Measurements from ENCODE around the gene MPG.
"Not testable (repeated sequence)": the region's sequence is repeated elsewhere in the genome, so short reads cannot be mapped to it uniquely, and the experiment has no call there.

MPG gene

DNA sequence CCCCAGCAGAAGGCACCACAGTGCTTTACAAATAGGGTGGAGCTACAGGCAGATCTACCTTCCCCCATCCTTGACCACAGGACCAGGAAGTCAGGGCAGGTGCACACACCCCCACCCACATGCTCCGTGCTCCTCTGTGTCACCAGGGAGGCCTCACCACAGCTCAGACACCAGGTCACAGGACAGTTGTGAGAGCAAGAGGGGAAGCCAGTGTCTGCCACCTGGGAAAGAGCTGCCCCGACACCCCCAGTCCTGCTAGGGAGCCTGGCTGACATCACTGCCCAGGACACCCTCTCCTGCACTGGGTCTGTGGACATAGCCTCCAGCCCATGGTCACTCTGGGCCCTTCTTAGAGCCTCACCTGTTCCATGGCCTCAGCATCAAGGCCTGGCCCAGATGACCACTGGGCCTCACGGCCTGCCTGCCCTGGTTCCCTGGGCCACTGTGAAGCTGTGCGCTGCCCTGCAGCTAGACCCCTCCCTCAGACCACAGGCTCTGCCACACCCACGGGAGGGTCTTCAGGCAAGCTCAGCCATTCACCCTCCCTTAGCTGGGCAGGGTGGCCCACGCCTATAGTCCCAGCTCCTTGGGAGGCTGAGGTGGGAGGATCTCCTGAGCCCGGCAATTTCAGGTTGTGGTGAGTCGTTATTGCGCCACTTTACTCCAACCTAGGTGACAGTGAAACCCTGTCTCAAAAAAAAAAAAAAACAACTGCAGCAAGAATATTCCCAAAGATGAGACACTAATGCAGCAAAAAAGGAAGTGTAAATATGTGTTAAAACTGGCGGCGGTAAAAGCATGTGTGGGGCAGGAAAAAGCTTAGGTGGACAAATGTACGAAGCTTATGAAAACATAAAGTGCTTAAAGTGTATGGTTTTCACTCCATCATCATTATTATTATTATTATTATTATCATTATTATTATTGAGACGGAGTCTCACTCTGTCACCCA is 38.8 kb upstream of the MPG start:
- Histone ChIP-seq H3K36me3 (ENCODE audit: control insufficient read depth, insufficient read depth, low read length) (peaks cover 47% of the 10 kb centered on the region), H3K27ac (ENCODE audit: low read depth, low read length) (no peak overlapping the region), H3K4me3 (ENCODE audit: low read depth, low read length) (no peak overlapping the region), H3K9ac (ENCODE audit: low read depth, low read length) (no peak overlapping the region), H3K9me3 (ENCODE audit: control insufficient read depth, insufficient read depth, low read length) (0 out of 2 replicates have a peak, but pooled peaks cover 3% of the 10 kb centered on the region), H3K27me3 (ENCODE audit: control insufficient read depth, insufficient read depth, low read length) (no peaks in the 10 kb centered on the region), H3K4me1 (ENCODE audit: control insufficient read depth, insufficient read depth, low read length) (no peaks in the 10 kb centered on the region)

GRCh38 chr16:41439-42068 is 36.5 kb upstream of the MPG start:
- Histone ChIP-seq H3K9me3 (ENCODE audit: control insufficient read depth, insufficient read depth, low read length) (0 out of 2 replicates have a peak, but pooled peaks cover 3% of the 10 kb centered on the region), H3K36me3 (ENCODE audit: control insufficient read depth, insufficient read depth, low read length) (peaks cover 67% of the 10 kb centered on the region), H3K27ac (ENCODE audit: low read depth, low read length) (no peak overlapping the region), H3K9ac (ENCODE audit: low read depth, low read length) (no peak overlapping the region), H3K4me3 (ENCODE audit: low read depth, low read length) (no peak overlapping the region), H3K4me1 (ENCODE audit: control insufficient read depth, insufficient read depth, low read length) (no peaks in the 10 kb centered on the region), H3K27me3 (ENCODE audit: control insufficient read depth, insufficient read depth, low read length) (no peaks in the 10 kb centered on the region)

DNA sequence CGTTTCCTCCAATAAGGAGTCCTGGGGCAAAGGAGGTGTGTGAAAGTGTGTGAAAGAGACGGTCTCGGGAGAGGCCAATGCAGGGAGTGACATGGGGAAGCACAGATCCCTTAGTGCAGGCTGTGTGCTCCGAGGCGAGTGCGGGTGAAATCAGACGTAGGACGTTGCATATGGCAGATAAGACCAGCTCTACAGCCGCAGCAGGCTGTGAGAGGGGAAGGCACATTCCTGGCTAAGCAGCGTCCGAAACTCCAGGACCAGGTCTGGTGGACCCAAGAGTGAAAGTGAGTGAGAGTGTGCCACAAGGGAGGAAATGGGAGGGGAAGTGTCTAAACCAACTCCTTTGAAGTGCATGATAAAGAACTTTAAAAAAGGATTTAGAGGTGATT is 36.0 kb upstream of the MPG start:
- Histone ChIP-seq H3K4me3 (ENCODE audit: low read depth, low read length) (no peak overlapping the region), H3K9me3 (ENCODE audit: control insufficient read depth, insufficient read depth, low read length) (0 out of 2 replicates have a peak, but pooled peaks cover 3% of the 10 kb centered on the region), H3K4me1 (ENCODE audit: control insufficient read depth, insufficient read depth, low read length) (no peaks in the 10 kb centered on the region), H3K27ac (ENCODE audit: low read depth, low read length) (no peak overlapping the region), H3K27me3 (ENCODE audit: control insufficient read depth, insufficient read depth, low read length) (no peaks in the 10 kb centered on the region), H3K36me3 (ENCODE audit: control insufficient read depth, insufficient read depth, low read length) (peaks cover 72% of the 10 kb centered on the region), H3K9ac (ENCODE audit: low read depth, low read length) (no peak overlapping the region)

- H3K4me3 ChIP-seq (ENCODE audit: low read depth, low read length) = no peak overlapping the region
These were observed 35.3 kb upstream of the MPG start for GRCh38 chr16:42691-43090.

GRCh38 chr16:43294-43693 is 34.7 kb upstream of the MPG start:
- no peak overlapping the region for H3K27ac ChIP-seq (ENCODE audit: low read depth, low read length)
- no peaks in the 10 kb centered on the region for H3K27me3 ChIP-seq (ENCODE audit: control insufficient read depth, insufficient read depth, low read length)
- H3K9ac ChIP-seq (ENCODE audit: low read depth, low read length) = no peak overlapping the region
- H3K4me3 ChIP-seq (ENCODE audit: low read depth, low read length) = no peak overlapping the region
- H3K4me1 ChIP-seq (ENCODE audit: control insufficient read depth, insufficient read depth, low read length) = no peaks in the 10 kb centered on the region
- peaks cover 76% of the 10 kb centered on the region for H3K36me3 ChIP-seq (ENCODE audit: control insufficient read depth, insufficient read depth, low read length)
- 0 out of 2 replicates have a peak, but pooled peaks cover 3% of the 10 kb centered on the region for H3K9me3 ChIP-seq (ENCODE audit: control insufficient read depth, insufficient read depth, low read length)

More at GRCh38 chr16:42691-43090, 35.3 kb upstream of the MPG start:
- H3K9me3 ChIP-seq (ENCODE audit: control insufficient read depth, insufficient read depth, low read length) = 0 out of 2 replicates have a peak, but pooled peaks cover 3% of the 10 kb centered on the region
- H3K27ac ChIP-seq (ENCODE audit: low read depth, low read length) = no peak overlapping the region
- no peaks in the 10 kb centered on the region for H3K27me3 ChIP-seq (ENCODE audit: control insufficient read depth, insufficient read depth, low read length)
- peaks cover 72% of the 10 kb centered on the region for H3K36me3 ChIP-seq (ENCODE audit: control insufficient read depth, insufficient read depth, low read length)
- H3K9ac ChIP-seq (ENCODE audit: low read depth, low read length) = no peak overlapping the region
- H3K4me1 ChIP-seq (ENCODE audit: control insufficient read depth, insufficient read depth, low read length) = no peaks in the 10 kb centered on the region

GRCh38 chr16:44655-45054 is 33.4 kb upstream of the MPG start:
- H3K4me3 ChIP-seq (ENCODE audit: low read depth, low read length) = no peak overlapping the region
- H3K27ac ChIP-seq (ENCODE audit: low read depth, low read length) = no peak overlapping the region
- H3K9me3 ChIP-seq (ENCODE audit: control insufficient read depth, insufficient read depth, low read length) = 0 out of 2 replicates have a peak, but pooled peaks cover 3% of the 10 kb centered on the region
- H3K27me3 ChIP-seq (ENCODE audit: control insufficient read depth, insufficient read depth, low read length) = no peaks in the 10 kb centered on the region
- H3K4me1 ChIP-seq (ENCODE audit: control insufficient read depth, insufficient read depth, low read length) = no peaks in the 10 kb centered on the region
- H3K9ac ChIP-seq (ENCODE audit: low read depth, low read length) = no peak overlapping the region
- peaks cover 83% of the 10 kb centered on the region for H3K36me3 ChIP-seq (ENCODE audit: control insufficient read depth, insufficient read depth, low read length)

- Histone ChIP-seq H3K9me3 (ENCODE audit: control insufficient read depth, insufficient read depth, low read length) (0 out of 2 replicates have a peak, but pooled peaks cover 3% of the 10 kb centered on the region), H3K27me3 (ENCODE audit: control insufficient read depth, insufficient read depth, low read length) (no peaks in the 10 kb centered on the region), H3K4me1 (ENCODE audit: control insufficient read depth, insufficient read depth, low read length) (no peaks in the 10 kb centered on the region), H3K27ac (ENCODE audit: low read depth, low read length) (no peak overlapping the region), H3K36me3 (ENCODE audit: control insufficient read depth, insufficient read depth, low read length) (peaks cover 83% of the 10 kb centered on the region), H3K9ac (ENCODE audit: low read depth, low read length) (no peak overlapping the region), H3K4me3 (ENCODE audit: low read depth, low read length) (no peak overlapping the region)
These were observed 32.6 kb upstream of the MPG start for GRCh38 chr16:45454-45853.

DNA sequence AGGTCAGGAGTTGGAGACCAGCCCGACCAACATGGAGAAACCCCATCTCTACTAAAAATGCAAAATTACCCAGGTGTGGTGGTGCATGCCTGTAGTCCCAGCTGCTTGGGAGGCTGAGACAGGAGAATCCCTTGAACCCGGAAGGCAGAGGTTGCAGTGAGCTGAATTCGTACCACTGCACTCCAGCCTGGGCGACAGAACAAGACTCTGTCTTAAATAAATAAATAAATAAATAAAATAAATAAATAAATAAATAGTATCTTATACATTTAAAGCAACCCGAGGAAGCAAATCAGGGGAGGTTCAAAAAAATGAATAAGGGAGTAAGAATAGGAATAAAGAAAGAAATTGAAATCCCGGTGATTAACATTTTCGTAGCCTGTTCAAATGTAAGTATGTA is 31.5 kb upstream of the MPG start:
- H3K4me3 ChIP-seq (ENCODE audit: low read depth, low read length); H3K4me1 ChIP-seq (ENCODE audit: control insufficient read depth, insufficient read depth, low read length); H3K27me3 ChIP-seq (ENCODE audit: control insufficient read depth, insufficient read depth, low read length); H3K9me3 ChIP-seq (ENCODE audit: control insufficient read depth, insufficient read depth, low read length); H3K27ac ChIP-seq (ENCODE audit: low read depth, low read length); H3K9ac ChIP-seq (ENCODE audit: low read depth, low read length): not testable (repeated sequence)
- peaks cover 85% of the 10 kb centered on the region for H3K36me3 ChIP-seq (ENCODE audit: control insufficient read depth, insufficient read depth, low read length)

- H3K4me1 ChIP-seq (ENCODE audit: control insufficient read depth, insufficient read depth, low read length) = no peaks in the 10 kb centered on the region
- peaks cover 78% of the 10 kb centered on the region for H3K36me3 ChIP-seq (ENCODE audit: control insufficient read depth, insufficient read depth, low read length)
- H3K4me3 ChIP-seq (ENCODE audit: low read depth, low read length) = no peak overlapping the region
- 0 out of 2 replicates have a peak, but pooled peaks cover 3% of the 10 kb centered on the region for H3K9me3 ChIP-seq (ENCODE audit: control insufficient read depth, insufficient read depth, low read length)
- no peak overlapping the region for H3K27ac ChIP-seq (ENCODE audit: low read depth, low read length)
- H3K27me3 ChIP-seq (ENCODE audit: control insufficient read depth, insufficient read depth, low read length) = no peaks in the 10 kb centered on the region
- H3K9ac ChIP-seq (ENCODE audit: low read depth, low read length) = no peak overlapping the region
These were observed 30.8 kb upstream of the MPG start for GRCh38 chr16:47234-47633.

DNA sequence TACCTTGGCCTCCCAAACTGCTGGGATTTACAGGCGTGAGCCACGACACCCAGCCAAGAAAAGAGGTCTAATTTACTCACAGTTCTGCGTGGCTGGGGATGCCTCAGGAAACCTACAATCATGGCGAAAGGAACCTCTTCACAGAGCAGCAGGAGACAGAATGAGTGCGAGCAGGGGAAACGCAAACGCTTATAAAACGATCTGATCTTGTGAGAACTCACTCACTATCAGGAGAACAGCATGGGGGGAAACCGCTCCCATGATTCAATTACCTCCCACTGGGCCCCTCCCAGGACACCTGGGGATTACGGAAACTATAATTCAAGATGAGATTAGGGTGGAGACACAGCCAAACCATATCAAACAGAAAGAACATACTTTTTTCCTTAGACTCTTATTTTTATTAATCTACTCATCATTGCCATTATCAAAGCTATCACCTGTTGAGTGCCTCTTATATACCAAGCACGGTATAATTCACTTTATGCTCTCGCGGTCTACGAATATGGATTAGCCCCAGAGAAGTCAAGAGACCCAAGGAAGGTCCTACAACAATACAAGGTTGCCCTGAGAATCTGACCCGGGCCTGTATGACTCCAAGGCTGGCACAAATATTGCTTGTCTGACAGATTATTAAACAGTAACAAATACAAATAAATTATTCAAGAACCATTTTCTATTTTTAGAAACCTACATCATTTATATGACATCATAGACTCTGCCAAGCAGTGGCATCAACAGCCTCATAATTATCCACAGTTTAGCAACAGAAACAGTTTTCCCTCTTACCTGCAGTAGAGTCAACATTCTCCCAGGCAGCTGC is 27.0 kb upstream of the MPG start:
- H3K9ac ChIP-seq (ENCODE audit: low read depth, low read length) = no peak overlapping the region
- H3K27me3 ChIP-seq (ENCODE audit: control insufficient read depth, insufficient read depth, low read length) = no peaks in the 10 kb centered on the region
- H3K27ac ChIP-seq (ENCODE audit: low read depth, low read length) = no peak overlapping the region
- peaks cover 53% of the 10 kb centered on the region for H3K36me3 ChIP-seq (ENCODE audit: control insufficient read depth, insufficient read depth, low read length)
- no peaks in the 10 kb centered on the region for H3K9me3 ChIP-seq (ENCODE audit: control insufficient read depth, insufficient read depth, low read length)
- no peak overlapping the region for H3K4me3 ChIP-seq (ENCODE audit: low read depth, low read length)
- H3K4me1 ChIP-seq (ENCODE audit: control insufficient read depth, insufficient read depth, low read length) = no peaks in the 10 kb centered on the region
